Thyroid gland (tissue), 4 donors: Measurements from ENCODE around the gene CD53. TPM values are rescaled to one million over a fixed set of nuclear protein-coding genes. Genes with fewer than 3 reads are reported as not detected.

Experiments used
- total RNA-seq, 4 donors: library from RNA; depleted of rRNA; stranded (reverse); fragments of >200 nt; gene quantifications; one replicate each; pipeline ENCODE4 v1.2.3, GENCODE V29; 2016

CD53 gene
- total RNA-seq, 4 donors from 2014 or later, result 11.6 to 31.0 (median 13.9) TPM

Other genes with a start within 250 kb of the CD53 start
- gene KCNA3, start 198.2 kb upstream of the CD53 start, total RNA-seq, result 1 to 10 TPM in 2 of 4 donors, under 1 TPM in 2; 0.59 to 3.8 (median 2.0) TPM
- 10 to 100 TPM in 2 of 4 donors, 1 to 10 TPM in 2; 8.7 to 16.5 (median 9.6) TPM for gene LRIF1, start 90.8 kb downstream of the CD53 start, total RNA-seq